OCI-LY1 (cell line): ENCODE measurements around the gene PSMD1.

Experiments used
- H2AFZ ChIP-seq: fragments of 200-600 bp; sonication (generic), shearing (Covaris generic); 2 replicates; pipeline ENCODE4 v1.6.0; 2014; ENCODE audit warnings: antibody characterized with exemption, mild to moderate bottlenecking, low read length
- H3F3A ChIP-seq: fragments of 200-600 bp; sonication (generic), shearing (Covaris generic); 2 replicates; pipeline ENCODE4 v1.6.0; 2014; ENCODE audit warnings: mild to moderate bottlenecking, antibody characterized with exemption, low read length, moderate library complexity; ENCODE audit not compliant: insufficient read depth
- H3K27ac ChIP-seq: fragments of 200-600 bp; sonication (generic); 2 replicates; pipeline ENCODE4 v1.5.1; 2014; ENCODE audit warnings: low read length, mixed run types, mild to moderate bottlenecking, low read depth; ENCODE audit not compliant: poor library complexity, severe bottlenecking
- H3K27me3 ChIP-seq: fragments of 200-600 bp; sonication (generic); 2 replicates; pipeline ENCODE4 v1.6.0; 2014; ENCODE audit warnings: antibody characterized with exemption, mild to moderate bottlenecking, low read length, moderate library complexity; ENCODE audit not compliant: insufficient read depth
- H3K36me3 ChIP-seq: fragments of 200-600 bp; sonication (generic); 2 replicates; pipeline ENCODE4 v1.6.1; 2014; ENCODE audit warnings: mild to moderate bottlenecking, antibody characterized with exemption, low read length, moderate library complexity, mixed read lengths; ENCODE audit not compliant: insufficient read depth
- H3K4me1 ChIP-seq: fragments of 200-600 bp; sonication (generic); 2 replicates; pipeline ENCODE4 v1.5.1; 2014; ENCODE audit warnings: mild to moderate bottlenecking, low read length, moderate library complexity; ENCODE audit not compliant: insufficient read depth, severe bottlenecking
- H3K4me2 ChIP-seq: fragments of 200-600 bp; sonication (generic), shearing (Covaris generic); 2 replicates; pipeline ENCODE4 v1.6.1; 2014; ENCODE audit warnings: low read length
- H3K4me3 ChIP-seq: fragments of 200-600 bp; sonication (generic); 2 replicates; pipeline ENCODE4 v1.5.1; 2014; ENCODE audit warnings: low read length, low read depth, mild to moderate bottlenecking, mixed read lengths; ENCODE audit not compliant: poor library complexity, severe bottlenecking
- H3K79me2 ChIP-seq: fragments of 200-600 bp; shearing (Covaris generic); 2 replicates; pipeline ENCODE4 v1.6.1; 2016; ENCODE audit warnings: mixed run types, low read length, mixed read lengths; ENCODE audit not compliant: insufficient read depth
- H3K9ac ChIP-seq: fragments of 200-600 bp; sonication (generic), shearing (Covaris generic); 2 replicates; pipeline ENCODE4 v1.6.1; 2014; ENCODE audit warnings: mild to moderate bottlenecking, low read length, mixed read lengths
- H3K9me2 ChIP-seq: fragments of 200-600 bp; sonication (generic), shearing (Covaris generic); 2 replicates; pipeline ENCODE4 v1.6.1; 2014; ENCODE audit warnings: low read depth, mild to moderate bottlenecking, low read length, mixed read lengths
- H3K9me3 ChIP-seq: fragments of 200-600 bp; shearing (Covaris generic); 2 replicates; pipeline ENCODE4 v1.6.1; 2014; ENCODE audit warnings: low read length, mixed read lengths
- H4K20me1 ChIP-seq: fragments of 200-600 bp; sonication (generic), shearing (Covaris generic); 2 replicates; pipeline ENCODE4 v1.6.0; 2016; ENCODE audit warnings: mild to moderate bottlenecking, low read length; ENCODE audit not compliant: insufficient read depth
- EZH2 ChIP-seq: fragments of 200-600 bp; sonication (generic), shearing (Covaris generic); IDR thresholded peaks from 2 replicates; pipeline ENCODE4 v1.8.0; 2017; ENCODE audit warnings: borderline replicate concordance, mixed run types, mild to moderate bottlenecking, antibody characterized with exemption, low read length, moderate library complexity, mixed read lengths
- TF ChIP-seq, protein P1 (sequence below): fragments of 200-600 bp; sonication (generic), shearing (Covaris generic); IDR thresholded peaks from 2 replicates; pipeline ENCODE4 v1.5.1; 2017; ENCODE audit warnings: mild to moderate bottlenecking, antibody characterized with exemption, low read length, moderate library complexity, mixed read lengths

The PSMD1 gene

DNA sequence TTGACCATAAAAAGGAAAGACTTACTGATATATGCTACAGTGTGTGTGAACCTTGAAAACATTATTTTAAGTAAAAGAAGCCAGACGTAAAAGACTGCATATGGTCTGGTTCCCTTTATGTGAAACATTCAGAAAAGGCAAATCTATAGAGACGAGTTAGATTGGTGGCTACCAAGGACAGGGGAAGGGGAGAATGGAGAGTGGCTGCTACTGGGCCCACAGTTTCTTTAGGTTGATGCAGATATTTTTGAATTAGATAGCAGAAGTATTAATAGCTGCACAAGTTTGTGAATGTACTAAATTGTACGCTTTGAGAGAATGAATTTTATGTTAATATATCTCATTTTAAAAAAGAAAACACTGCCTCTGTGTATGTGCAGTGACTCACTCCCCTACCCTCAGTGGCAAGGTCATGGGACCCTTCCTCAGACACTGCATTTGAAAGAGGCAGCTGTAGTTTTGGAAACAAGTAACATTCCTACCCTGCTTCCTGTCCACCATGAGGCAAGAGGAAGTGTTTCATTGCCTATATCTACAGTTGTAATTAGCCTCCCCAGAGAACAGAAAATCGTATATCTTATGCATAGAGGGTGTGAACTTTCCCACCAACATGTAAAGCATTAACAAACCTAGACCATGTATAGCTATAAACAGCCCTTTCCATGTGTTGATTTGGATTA is 111.9 kb downstream of the PSMD1 start:
- H3K36me3 ChIP-seq = peaks cover 90% of the 10 kb centered on the region

DNA sequence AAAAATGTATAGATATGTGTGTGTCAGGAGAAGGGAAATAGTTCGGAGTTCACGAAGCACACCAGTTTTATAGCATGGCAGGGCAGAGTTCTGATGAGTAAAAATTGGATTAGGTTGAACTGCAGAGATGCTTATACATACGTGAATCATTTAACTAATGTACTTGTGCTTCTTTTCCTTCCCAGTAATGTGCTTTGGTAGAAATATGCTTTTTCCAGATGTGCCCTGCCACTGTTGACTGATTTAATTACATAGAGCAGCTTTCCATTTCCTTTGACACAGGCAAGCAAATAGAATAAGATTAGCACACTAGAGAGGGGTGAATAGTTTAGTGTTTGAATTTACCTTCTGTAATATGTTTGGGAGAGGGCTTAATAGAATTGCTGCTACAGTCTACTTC is 112.8 kb downstream of the PSMD1 start:
- Histone ChIP-seq H4K20me1 (no peaks in the 10 kb centered on the region), H2AFZ (no peak overlapping the region), H3K27me3 (no peaks in the 10 kb centered on the region), H3K9me3 (no peaks in the 10 kb centered on the region), H3K4me2 (no peak overlapping the region), H3K4me1 (no peaks in the 10 kb centered on the region), H3K4me3 (no peak overlapping the region), H3K9ac (no peak overlapping the region), H3K36me3 (peaks cover 90% of the 10 kb centered on the region), H3K79me2 (no peaks in the 10 kb centered on the region), H3F3A (no peaks in the 10 kb centered on the region), H3K27ac (no peak overlapping the region), H3K9me2 (no peaks in the 10 kb centered on the region)
- TF ChIP-seq, protein P1, sequence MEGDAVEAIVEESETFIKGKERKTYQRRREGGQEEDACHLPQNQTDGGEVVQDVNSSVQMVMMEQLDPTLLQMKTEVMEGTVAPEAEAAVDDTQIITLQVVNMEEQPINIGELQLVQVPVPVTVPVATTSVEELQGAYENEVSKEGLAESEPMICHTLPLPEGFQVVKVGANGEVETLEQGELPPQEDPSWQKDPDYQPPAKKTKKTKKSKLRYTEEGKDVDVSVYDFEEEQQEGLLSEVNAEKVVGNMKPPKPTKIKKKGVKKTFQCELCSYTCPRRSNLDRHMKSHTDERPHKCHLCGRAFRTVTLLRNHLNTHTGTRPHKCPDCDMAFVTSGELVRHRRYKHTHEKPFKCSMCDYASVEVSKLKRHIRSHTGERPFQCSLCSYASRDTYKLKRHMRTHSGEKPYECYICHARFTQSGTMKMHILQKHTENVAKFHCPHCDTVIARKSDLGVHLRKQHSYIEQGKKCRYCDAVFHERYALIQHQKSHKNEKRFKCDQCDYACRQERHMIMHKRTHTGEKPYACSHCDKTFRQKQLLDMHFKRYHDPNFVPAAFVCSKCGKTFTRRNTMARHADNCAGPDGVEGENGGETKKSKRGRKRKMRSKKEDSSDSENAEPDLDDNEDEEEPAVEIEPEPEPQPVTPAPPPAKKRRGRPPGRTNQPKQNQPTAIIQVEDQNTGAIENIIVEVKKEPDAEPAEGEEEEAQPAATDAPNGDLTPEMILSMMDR = no peak
- TF ChIP-seq EZH2 = no peak

More for the DNA sequence above, 111.9 kb downstream of the PSMD1 start:
- no peak overlapping the region for H2AFZ ChIP-seq
- no peak overlapping the region for H3K4me3 ChIP-seq
- no peaks in the 10 kb centered on the region for H3K79me2 ChIP-seq
- H3K9me2 ChIP-seq = no peaks in the 10 kb centered on the region
- H3K4me2 ChIP-seq = no peak overlapping the region
- H3K4me1 ChIP-seq = no peaks in the 10 kb centered on the region
- no peak overlapping the region for H3K27ac ChIP-seq
- no peaks in the 10 kb centered on the region for H3K9me3 ChIP-seq
- no peaks in the 10 kb centered on the region for H4K20me1 ChIP-seq
- no peak for TF ChIP-seq EZH2
- TF ChIP-seq, protein P1 = no peak
- H3K27me3 ChIP-seq = no peaks in the 10 kb centered on the region
- H3F3A ChIP-seq = no peaks in the 10 kb centered on the region
- H3K9ac ChIP-seq = no peak overlapping the region

DNA sequence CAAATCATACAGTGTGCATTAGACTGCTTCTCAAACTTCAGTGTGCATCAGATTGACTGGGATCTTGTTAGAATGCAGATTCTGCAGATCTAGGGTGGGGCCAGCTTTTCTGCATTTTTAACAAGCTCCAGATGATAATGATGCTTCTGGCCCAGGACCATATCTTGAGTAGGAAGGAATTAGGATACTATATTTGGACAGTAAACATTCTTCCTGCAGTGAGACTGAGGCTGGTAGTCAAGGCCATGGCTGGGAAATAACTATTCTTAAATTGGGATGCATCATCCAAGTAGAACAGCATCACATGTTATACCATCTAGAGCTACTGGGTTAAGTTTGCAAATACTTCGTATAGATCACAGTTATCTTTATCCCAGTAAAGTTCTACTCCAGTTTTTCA is 113.4 kb downstream of the PSMD1 start:
- no peak overlapping the region for H3K9ac ChIP-seq
- peaks cover 90% of the 10 kb centered on the region for H3K36me3 ChIP-seq

More for the DNA sequence above, 113.4 kb downstream of the PSMD1 start:
- H3F3A ChIP-seq = no peaks in the 10 kb centered on the region
- TF ChIP-seq, protein P1 = no peak
- TF ChIP-seq EZH2 = no peak
- no peaks in the 10 kb centered on the region for H3K9me3 ChIP-seq
- H2AFZ ChIP-seq = no peak overlapping the region
- no peaks in the 10 kb centered on the region for H3K9me2 ChIP-seq
- H4K20me1 ChIP-seq = no peaks in the 10 kb centered on the region
- H3K4me3 ChIP-seq = no peak overlapping the region
- H3K4me1 ChIP-seq = no peaks in the 10 kb centered on the region
- H3K27ac ChIP-seq = no peak overlapping the region
- no peak overlapping the region for H3K4me2 ChIP-seq
- H3K79me2 ChIP-seq = no peaks in the 10 kb centered on the region
- no peaks in the 10 kb centered on the region for H3K27me3 ChIP-seq
